Hepatocyte (in vitro differentiated cells): Measurements from ENCODE around the gene DNMT3A.

Source experiments
- EZH2 ChIP-seq: fragments of 200-600 bp; sonication (generic); IDR thresholded peaks from 2 replicates; pipeline ENCODE4 v1.6.1; 2016; ENCODE audit warnings: antibody characterized with exemption, mild to moderate bottlenecking, borderline replicate concordance
- TF ChIP-seq, protein P1 (sequence below): fragments of 200-600 bp; sonication (generic); IDR thresholded peaks from 2 replicates; pipeline ENCODE4 v1.5.1; 2016; ENCODE audit warnings: antibody characterized with exemption, mild to moderate bottlenecking; ENCODE audit not compliant: poor library complexity

DNA sequence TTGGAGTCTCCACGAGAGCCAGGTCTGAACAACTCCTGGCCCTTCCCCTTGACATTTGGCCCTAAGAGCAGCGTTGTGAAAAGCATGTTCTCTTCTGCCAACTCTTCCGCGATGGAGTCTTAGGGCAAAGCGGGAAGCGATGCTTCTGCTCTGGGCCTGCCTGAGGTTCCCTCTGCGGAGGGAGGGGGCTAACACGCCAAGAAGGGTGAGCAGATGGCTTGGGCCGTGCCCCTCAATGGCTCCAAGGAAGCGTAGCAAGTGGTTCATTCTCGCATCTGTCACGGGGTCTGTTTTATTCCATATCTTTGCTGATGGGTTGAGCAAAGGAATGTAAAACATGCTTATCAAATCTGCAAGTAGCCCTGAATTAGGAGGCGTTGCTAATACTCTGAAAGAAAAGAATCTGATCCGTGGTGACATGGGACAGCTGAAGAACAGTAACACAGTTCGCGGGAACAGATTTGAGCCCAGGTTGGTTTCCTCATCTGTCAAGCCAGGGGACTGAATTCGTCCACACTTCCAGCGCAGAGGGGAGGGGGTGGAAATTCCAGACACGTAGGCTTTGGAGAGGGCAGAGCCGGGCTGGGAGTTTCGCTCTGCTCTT is 38.0 kb downstream of the DNMT3A start:
- TF ChIP-seq EZH2 = no peak
- TF ChIP-seq, protein P1, sequence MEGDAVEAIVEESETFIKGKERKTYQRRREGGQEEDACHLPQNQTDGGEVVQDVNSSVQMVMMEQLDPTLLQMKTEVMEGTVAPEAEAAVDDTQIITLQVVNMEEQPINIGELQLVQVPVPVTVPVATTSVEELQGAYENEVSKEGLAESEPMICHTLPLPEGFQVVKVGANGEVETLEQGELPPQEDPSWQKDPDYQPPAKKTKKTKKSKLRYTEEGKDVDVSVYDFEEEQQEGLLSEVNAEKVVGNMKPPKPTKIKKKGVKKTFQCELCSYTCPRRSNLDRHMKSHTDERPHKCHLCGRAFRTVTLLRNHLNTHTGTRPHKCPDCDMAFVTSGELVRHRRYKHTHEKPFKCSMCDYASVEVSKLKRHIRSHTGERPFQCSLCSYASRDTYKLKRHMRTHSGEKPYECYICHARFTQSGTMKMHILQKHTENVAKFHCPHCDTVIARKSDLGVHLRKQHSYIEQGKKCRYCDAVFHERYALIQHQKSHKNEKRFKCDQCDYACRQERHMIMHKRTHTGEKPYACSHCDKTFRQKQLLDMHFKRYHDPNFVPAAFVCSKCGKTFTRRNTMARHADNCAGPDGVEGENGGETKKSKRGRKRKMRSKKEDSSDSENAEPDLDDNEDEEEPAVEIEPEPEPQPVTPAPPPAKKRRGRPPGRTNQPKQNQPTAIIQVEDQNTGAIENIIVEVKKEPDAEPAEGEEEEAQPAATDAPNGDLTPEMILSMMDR = no peak
